ENCODE measurements around the gene GEMIN4.
A peak's percentile ranks its signal among the peaks of the same experiment; 100 is the strongest.
"Not testable (repeated sequence)": the region's sequence is repeated elsewhere in the genome, so short reads cannot be mapped to it uniquely, and the experiment has no call there.

GEMIN4 gene

DNA sequence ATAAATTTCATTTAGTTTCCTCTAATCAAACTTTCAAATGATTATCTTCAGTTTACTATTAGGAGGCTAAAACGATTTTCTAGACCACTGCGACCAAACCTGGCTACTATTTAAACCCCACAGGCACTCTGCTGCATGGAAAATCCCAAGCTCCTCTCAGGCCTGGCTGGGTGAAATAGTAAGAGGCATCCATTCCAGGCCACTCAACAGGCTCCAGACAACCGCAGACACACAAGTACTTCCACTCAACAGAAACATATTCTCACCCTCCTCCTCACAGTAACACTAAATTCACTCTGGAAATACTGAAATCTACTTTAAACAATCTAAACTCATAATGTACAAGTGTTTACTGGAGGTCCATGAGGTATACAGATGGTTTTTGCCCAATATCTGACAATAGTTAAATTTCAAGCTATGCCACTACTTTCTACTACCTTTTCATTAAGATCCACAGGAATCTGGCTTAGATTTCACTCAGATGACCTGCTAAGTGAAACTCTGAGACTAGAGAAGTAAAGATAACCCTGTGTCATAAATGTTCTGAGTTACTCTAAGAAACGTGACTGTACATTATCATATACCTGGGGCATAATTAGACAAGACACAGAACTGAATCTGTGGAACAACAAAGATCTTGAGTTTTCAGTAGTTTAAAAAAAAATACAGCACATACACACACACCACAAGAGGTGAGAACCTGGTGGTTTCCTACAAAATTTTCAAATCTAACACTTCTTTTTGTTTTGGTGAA is 47.8 kb downstream of the GEMIN4 start:
- DNase-seq: no peak

DNA sequence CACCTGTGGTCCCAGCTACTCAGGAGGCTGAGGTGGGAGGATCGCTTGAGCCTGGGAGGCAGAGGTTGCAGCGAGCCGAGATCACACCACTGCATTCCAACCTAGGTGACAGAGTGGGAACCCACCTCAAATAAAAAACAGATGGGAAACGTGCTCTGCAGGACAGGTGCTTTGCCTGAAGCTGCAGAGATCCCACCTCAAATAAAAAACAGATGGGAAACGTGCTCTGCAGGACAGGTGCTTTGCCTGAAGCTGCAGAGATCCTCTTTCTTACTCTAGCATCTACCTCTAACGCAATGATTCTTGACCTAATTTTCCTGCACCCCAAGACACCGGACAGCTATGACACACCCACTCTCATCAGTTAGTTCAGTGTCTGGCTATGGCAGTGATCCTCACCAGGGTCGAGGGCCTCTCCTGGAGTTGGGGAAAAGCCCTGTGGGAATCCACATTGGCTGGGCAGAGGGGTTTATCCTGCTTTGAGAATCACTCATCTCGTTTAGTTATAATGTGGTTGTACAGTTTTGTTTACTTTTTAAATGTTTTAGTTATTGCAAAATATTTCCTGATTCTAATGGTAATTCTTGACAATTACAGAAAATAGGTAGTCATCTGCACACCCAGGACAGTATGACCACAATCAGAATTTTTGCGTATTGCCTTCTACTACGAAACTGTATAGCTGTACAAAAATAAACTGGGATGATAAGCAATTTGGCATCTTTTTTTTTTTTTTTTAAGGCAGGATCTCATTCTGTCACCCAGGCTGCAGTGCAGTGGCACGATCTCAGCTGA is 48.8 kb downstream of the GEMIN4 start:
- DNase-seq: no peak

GRCh38 chr17:700504-701094 is 51.5 kb downstream of the GEMIN4 start:
- peak in 1 of 51 donors; percentile 10 for DNase-seq

DNA sequence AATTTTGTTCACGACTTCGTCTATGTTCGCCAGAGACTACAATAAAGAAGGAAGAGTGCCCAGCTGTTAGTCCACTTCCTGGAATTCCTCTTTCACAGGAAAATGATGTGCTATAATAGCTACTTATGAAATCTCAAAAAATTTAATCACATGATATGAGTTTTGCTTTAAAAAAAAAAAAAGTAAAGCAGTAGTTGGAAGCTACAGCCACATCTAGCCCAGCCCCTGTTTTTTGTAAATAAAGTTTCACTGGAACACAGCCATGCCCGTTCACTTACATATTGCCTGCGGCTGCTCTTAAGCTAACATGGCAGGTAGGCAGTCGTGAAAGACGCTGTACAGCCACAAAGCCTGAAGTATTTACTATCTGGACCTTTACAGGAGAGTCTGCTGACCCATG is 52.7 kb downstream of the GEMIN4 start:
- no peak for DNase-seq

DNA sequence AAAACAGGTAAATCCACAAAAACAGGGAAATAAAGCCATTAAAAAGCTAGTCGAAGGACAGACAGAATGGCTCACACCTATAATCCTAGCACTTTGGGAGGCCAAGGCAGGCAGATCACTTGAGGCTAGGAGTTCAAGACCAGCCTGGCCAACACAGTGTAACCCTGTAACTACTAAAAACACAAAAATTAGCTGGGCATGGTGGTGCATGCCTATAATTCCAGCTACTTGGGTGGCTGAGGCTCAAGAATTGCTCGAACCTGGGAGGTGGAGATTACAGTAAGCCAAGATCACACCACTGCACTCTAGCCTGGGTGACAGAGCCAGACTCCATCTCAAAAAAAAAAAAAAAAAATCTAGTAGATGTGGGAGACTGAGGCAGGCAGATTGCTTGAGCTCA is 54.0 kb downstream of the GEMIN4 start:
- DNase-seq: not testable (repeated sequence)

- DNase-seq: no peak
These were observed 54.4 kb downstream of the GEMIN4 start for GRCh38 chr17:697682-698081.

DNA sequence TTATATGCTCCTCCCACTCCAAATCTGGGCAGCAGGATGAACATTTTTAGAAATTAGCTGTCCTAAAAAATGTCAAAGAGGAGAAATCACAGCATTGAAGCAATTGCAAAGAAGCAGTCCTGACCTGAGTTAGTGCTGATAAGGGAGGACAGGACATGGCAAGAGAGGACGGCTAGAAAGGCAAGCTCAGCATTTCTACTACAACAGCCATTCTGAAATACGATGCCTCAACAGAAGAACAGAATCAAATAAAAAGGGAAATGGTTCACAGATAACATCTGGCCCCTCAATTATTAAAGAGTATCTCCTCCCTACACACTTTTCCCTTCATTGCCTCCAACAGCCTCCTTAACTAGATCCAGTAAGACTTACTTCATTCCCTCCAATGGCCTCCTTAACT is 55.7 kb downstream of the GEMIN4 start:
- DNase-seq: no peak
